Stimulated activated CD8-positive, alpha-beta memory T cell treated with anti-CD3 and anti-CD28 coated beads, Interleukin-15, amount 100 ng/mL, for 4 hours (primary cell): Measurements from ENCODE around the gene MYOF.

Source experiments
- DNase-seq, 2 donors: peaks; one replicate each; pipeline ENCODE4 v3.0.0-alpha.2; 2020; ENCODE audit warnings: low read depth in 2 of 2

The MYOF gene

GRCh38 chr10:93261089-93261488 is 221.0 kb downstream of the MYOF start:
- DNase-seq, result no peak

GRCh38 chr10:93259126-93259525 is 223.0 kb downstream of the MYOF start:
- DNase-seq, result no peak
